ENCODE measurements around the gene C21orf58.

The C21orf58 gene

GRCh38 chr21:46326110-46326703, 2.5 kb upstream of the C21orf58 start:
- TF ChIP-seq CTCF (IDR thresholded peaks at IDR 0.05; ENCODE audit: low read depth, low read length, missing control alignments): no peak
- in situ Hi-C loops (cut with HindIII; ENCODE audit: low sequenced_read_pairs): no loop called here

GRCh38 chr21:46325073-46325912, 1.6 kb upstream of the C21orf58 start:
- H3K4me3 ChIP-seq (ENCODE audit: low read depth, low read length): peak overlapping the region; percentile 90
- in situ Hi-C loops (cut with HindIII; ENCODE audit: low sequenced_read_pairs): no loop called here
- no peak for DNase-seq (ENCODE audit: low read depth)
- TF ChIP-seq CTCF (IDR thresholded peaks at IDR 0.05; ENCODE audit: low read depth, low read length, missing control alignments): peak; percentile 47

More at GRCh38 chr21:46326110-46326703, 2.5 kb upstream of the C21orf58 start:
- no peak overlapping the region for H3K4me3 ChIP-seq (ENCODE audit: low read depth, low read length)
- DNase-seq (ENCODE audit: low read depth): no peak

GRCh38 chr21:46324390-46325072, 861 bp upstream of the C21orf58 start:
- in situ Hi-C loops (cut with HindIII; ENCODE audit: low sequenced_read_pairs): no loop called here
- peak; percentile 46 for DNase-seq (ENCODE audit: low read depth)
- peak overlapping the region; percentile 90 for H3K4me3 ChIP-seq (ENCODE audit: low read depth, low read length)
- no peak for TF ChIP-seq CTCF (IDR thresholded peaks at IDR 0.05; ENCODE audit: low read depth, low read length, missing control alignments)

DNA sequence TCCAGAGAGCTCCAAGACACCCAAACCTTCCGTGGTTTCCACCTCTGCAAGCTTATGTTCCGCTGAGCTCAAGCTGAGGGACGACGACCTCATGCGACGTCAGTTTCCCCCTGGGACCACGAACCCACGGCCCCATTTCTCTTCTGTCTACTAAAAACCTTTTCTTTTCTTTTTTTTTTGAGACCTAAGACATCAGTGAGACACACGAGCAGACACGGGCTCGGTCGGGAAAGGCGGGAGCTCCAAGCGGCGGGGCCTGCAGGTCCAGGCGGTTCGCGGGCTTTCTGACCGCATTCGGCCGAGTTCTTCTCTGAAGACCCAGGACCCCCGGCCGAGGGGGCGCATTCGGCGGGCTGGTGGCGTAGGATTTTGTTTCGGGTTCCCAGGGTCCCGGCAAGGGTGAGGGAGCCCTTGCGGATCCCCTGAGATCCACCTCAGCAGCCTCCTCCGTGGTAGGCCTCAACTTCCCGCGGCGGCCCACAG, 402 bp downstream of the C21orf58 start:
- no peak for DNase-seq (ENCODE audit: low read depth)
- no peak for TF ChIP-seq CTCF (IDR thresholded peaks at IDR 0.05; ENCODE audit: low read depth, low read length, missing control alignments)
- in situ Hi-C loops (cut with HindIII; ENCODE audit: low sequenced_read_pairs): no loop called here
- H3K4me3 ChIP-seq (ENCODE audit: low read depth, low read length): peak overlapping the region; percentile 90

DNA sequence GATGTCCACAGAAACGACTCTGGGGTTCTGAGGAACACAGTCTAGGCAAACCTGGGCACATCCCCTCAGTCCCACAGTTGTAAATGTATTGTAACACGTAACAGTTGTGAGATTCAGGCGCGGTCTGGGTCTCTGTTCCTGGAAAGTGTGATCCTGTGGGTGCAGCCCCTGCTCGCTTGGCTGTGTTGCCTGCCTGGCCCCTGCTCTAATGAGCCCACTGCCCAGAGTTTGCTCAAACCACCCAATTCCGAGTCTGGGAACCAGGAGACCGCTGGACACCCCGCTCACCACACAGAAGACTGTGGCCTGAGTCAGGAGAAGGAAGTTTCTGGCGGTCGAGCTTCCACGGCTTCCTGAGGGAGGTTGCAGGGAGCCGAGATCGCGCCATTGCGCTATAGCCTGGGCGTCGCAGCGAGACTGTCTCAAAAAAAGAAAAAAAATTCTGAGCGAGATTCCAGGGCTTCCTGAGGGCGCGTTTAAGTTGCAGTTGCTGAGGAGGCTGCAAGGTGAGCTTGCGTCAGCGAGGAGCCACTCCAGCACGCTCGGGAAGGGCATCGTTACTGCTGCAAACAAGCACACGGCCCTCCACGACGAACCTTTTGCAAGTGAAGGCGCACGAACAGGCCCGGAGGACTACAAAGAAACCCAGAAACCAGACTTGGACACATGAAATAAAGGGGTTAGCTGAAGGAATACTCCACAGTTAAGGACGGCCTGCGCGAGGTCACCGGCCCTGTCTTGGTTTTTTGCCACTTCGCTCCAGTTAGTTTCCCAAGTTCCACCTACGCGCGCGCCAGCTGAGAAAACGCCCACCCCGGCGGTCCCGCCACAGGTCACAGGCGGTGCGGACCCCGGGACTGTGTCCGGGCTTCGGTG, 1.1 kb downstream of the C21orf58 start:
- peak overlapping the region; percentile 90 for H3K4me3 ChIP-seq (ENCODE audit: low read depth, low read length)
- no peak for TF ChIP-seq CTCF (IDR thresholded peaks at IDR 0.05; ENCODE audit: low read depth, low read length, missing control alignments)
- in situ Hi-C loops (cut with HindIII; ENCODE audit: low sequenced_read_pairs): no loop called here
- no peak for DNase-seq (ENCODE audit: low read depth)

Data from astrocyte of the cerebellum (primary cell).